Measurements from ENCODE around the gene CACNB2.

The CACNB2 gene

DNA sequence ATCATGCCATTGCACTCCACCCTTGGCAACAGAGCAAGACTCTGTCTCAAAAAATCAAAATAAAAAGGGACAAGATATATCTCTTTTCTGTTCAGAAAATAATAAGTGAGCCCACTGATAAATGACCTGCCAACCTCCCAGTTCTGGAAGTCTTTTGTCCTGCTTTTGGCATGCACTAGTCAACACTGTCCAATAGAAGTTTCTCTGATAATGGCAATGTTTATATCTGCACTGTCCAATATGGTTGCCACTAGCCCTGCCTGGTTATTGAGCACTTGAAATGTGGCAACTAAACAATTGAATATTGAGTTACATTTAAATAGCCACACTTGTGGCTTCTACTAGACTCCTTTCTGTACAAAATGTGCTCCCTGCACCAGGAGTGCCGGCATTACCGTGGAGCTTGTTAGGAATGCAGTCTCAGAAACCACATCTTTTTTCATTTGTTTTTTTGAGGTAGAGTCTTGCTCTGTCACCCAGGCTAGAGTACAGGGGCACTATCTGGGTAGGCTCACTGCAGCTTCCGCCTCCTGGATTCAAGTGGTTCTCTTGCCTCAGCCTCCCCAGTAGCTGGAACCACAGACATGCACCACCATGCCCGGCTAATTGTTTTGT lies 229.7 kb downstream of the CACNB2 start:
- TF ChIP-seq CTCF (conservative IDR thresholded peaks at IDR 0.05; ENCODE audit: low read depth, low read length): no peak
- DNase-seq (ENCODE audit: low read depth): peak; percentile 16
- no peak overlapping the region for H3K4me3 ChIP-seq (ENCODE audit: low read depth, low read length)

GRCh38 chr10:18376650-18377049 lies 236.4 kb downstream of the CACNB2 start:
- no peak for TF ChIP-seq CTCF (conservative IDR thresholded peaks at IDR 0.05; ENCODE audit: low read depth, low read length)
- DNase-seq (ENCODE audit: low read depth): no peak
- no peak overlapping the region for H3K4me3 ChIP-seq (ENCODE audit: low read depth, low read length)

- no peak for DNase-seq (ENCODE audit: low read depth)
- no peak for TF ChIP-seq CTCF (conservative IDR thresholded peaks at IDR 0.05; ENCODE audit: low read depth, low read length)
- no peak overlapping the region for H3K4me3 ChIP-seq (ENCODE audit: low read depth, low read length)
Observed at GRCh38 chr10:18377898-18378297, 237.7 kb downstream of the CACNB2 start.

DNA sequence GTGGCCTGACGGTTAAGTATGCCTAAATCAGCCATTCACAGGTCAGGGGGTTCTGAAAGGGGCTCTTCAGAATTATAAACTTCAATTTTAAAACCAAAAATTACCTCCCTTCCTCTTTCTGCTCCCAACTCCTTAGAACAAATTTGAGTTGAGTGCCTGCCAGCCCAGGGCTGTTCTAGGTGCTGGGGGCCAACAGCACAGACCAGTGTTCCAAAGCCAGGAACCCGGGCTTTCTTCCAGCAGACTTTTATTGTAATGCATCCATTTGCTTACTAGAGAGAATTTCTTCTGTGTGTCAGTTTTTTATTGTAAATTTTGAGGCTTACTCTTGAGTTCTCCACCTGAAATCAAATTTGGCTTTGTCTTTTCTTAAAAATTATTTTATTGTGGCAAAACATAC lies 238.5 kb downstream of the CACNB2 start:
- no peak overlapping the region for H3K4me3 ChIP-seq (ENCODE audit: low read depth, low read length)
- no peak for DNase-seq (ENCODE audit: low read depth)
- no peak for TF ChIP-seq CTCF (conservative IDR thresholded peaks at IDR 0.05; ENCODE audit: low read depth, low read length)

DNA sequence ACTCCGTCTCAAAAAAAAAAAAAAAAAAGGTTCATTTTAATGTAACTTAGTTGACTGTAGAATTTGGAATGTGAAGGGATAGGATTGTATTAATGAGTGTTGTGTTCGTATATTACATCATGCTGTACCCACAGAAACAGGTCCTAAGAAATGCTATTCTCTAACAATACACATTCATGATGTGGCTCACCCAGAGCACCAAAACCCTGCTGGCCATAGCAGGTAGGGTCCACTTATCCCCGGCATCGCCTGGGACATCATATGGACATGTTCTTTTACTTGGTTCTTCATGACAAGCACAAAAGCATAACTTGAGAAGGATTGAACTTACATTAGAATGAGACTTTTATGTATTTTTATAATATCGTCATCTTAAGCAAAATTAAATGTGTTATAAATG lies 241.5 kb downstream of the CACNB2 start:
- no peak for DNase-seq (ENCODE audit: low read depth)
- no peak overlapping the region for H3K4me3 ChIP-seq (ENCODE audit: low read depth, low read length)
- no peak for TF ChIP-seq CTCF (conservative IDR thresholded peaks at IDR 0.05; ENCODE audit: low read depth, low read length)

DNA sequence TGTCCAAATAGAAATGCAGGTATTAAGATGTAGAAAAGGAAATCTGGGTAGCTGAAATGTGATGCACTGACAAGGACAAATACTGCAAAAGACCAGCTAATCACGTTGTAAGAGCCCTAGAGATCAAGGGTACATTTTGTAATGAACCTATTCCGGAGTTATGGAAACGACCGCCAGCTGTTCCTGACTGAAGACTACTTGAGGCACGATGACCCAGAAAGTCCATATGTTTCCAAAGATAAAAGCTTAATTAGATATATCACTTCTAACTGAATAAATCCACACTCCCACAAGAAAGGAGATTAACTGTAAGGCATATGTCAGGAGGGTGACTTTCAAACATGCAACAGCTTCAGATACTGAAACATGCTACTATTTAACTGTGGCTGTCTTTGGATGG lies 257.7 kb downstream of the CACNB2 start:
- no peak for TF ChIP-seq CTCF (conservative IDR thresholded peaks at IDR 0.05; ENCODE audit: low read depth, low read length)
- no peak for DNase-seq (ENCODE audit: low read depth)

DNA sequence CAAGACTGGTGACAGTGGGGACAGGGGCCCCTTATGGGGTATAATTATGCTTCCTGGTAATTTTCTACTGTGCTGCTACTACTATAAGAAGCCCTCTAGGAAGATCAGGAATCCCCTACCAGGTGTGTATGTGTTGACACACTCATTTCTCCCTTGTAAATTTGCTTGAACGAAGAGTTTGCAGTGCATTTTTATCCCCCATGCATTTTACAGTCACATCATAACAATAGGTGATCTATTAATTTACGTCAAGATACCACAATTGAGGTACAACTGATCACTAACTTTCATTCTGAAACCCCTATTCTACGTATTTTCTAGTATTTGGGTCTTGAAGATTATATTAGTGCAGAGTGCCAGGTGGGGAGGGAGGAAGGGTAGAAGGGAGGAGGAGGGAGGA lies 258.9 kb downstream of the CACNB2 start:
- DNase-seq (ENCODE audit: low read depth): no peak
- no peak overlapping the region for H3K4me3 ChIP-seq (ENCODE audit: low read depth, low read length)
- TF ChIP-seq CTCF (conservative IDR thresholded peaks at IDR 0.05; ENCODE audit: low read depth, low read length): no peak

More for the DNA sequence above, 257.7 kb downstream of the CACNB2 start:
- no peak overlapping the region for H3K4me3 ChIP-seq (ENCODE audit: low read depth, low read length)
